ENCODE measurements around the gene AHCYL1.

GRCh38 chr1:110008971-110009565 lies 24.5 kb downstream of the AHCYL1 start:
- TF ChIP-seq, protein P1, sequence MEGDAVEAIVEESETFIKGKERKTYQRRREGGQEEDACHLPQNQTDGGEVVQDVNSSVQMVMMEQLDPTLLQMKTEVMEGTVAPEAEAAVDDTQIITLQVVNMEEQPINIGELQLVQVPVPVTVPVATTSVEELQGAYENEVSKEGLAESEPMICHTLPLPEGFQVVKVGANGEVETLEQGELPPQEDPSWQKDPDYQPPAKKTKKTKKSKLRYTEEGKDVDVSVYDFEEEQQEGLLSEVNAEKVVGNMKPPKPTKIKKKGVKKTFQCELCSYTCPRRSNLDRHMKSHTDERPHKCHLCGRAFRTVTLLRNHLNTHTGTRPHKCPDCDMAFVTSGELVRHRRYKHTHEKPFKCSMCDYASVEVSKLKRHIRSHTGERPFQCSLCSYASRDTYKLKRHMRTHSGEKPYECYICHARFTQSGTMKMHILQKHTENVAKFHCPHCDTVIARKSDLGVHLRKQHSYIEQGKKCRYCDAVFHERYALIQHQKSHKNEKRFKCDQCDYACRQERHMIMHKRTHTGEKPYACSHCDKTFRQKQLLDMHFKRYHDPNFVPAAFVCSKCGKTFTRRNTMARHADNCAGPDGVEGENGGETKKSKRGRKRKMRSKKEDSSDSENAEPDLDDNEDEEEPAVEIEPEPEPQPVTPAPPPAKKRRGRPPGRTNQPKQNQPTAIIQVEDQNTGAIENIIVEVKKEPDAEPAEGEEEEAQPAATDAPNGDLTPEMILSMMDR (IDR thresholded peaks at IDR 0.05), result no peak
- TF ChIP-seq POLR2A (IDR thresholded peaks at IDR 0.05), result no peak

All from thyroid gland (tissue), 4 donors.